Stimulated activated CD8-positive, alpha-beta memory T cell treated with anti-CD3 and anti-CD28 coated beads, Interleukin-7, amount 100 ng/mL, for 1 hour (primary cell): ENCODE results near the gene XPNPEP3.
A peak's percentile ranks its signal among the peaks of the same experiment; 100 is the strongest.

Source experiments
- DNase-seq, 2 donors: peaks; one replicate each; pipeline ENCODE4 v3.0.0-alpha.2; 2020; ENCODE audit warnings: low read depth in 2 of 2

Gene XPNPEP3

GRCh38 chr22:40939202-40939601 is 82.3 kb downstream of the XPNPEP3 start:
- DNase-seq, result no peak

- peak; percentile 96 to 98 for DNase-seq
Observed at GRCh38 chr22:40950962-40951794, 94.2 kb downstream of the XPNPEP3 start, which contains the start of gene RBX1. TSS of gene RBX1 (plus strand) at chr22:40951378. CDS start at chr22:40951399, 21 bp downstream.

- no peak for DNase-seq
Observed at GRCh38 chr22:40951795-40952605, 95.1 kb downstream of the XPNPEP3 start.

GRCh38 chr22:40953471-40953870 is 96.5 kb downstream of the XPNPEP3 start:
- DNase-seq, result no peak

GRCh38 chr22:40954113-40954512 is 97.2 kb downstream of the XPNPEP3 start:
- no peak for DNase-seq

- no peak for DNase-seq
Observed at GRCh38 chr22:40955571-40955970, 98.6 kb downstream of the XPNPEP3 start.

- DNase-seq, result no peak
Observed at GRCh38 chr22:40957601-40958000, 100.7 kb downstream of the XPNPEP3 start.

- DNase-seq, result no peak
Observed at GRCh38 chr22:40958299-40958698, 101.4 kb downstream of the XPNPEP3 start.

- DNase-seq, result no peak
Observed at GRCh38 chr22:40960145-40960544, 103.2 kb downstream of the XPNPEP3 start.

- DNase-seq, result no peak
Observed at GRCh38 chr22:40965936-40966725, 109.2 kb downstream of the XPNPEP3 start.

- DNase-seq, result no peak
Observed at GRCh38 chr22:40966726-40967085, 109.8 kb downstream of the XPNPEP3 start.

- DNase-seq, result no peak
Observed at GRCh38 chr22:40967111-40967760, 110.3 kb downstream of the XPNPEP3 start.

GRCh38 chr22:40972587-40972986 is 115.6 kb downstream of the XPNPEP3 start:
- DNase-seq, result no peak

- no peak for DNase-seq
Observed at GRCh38 chr22:40973144-40973543, 116.2 kb downstream of the XPNPEP3 start.

GRCh38 chr22:40975366-40975765 is 118.4 kb downstream of the XPNPEP3 start:
- DNase-seq, result no peak

GRCh38 chr22:40976866-40977700 is 120.1 kb downstream of the XPNPEP3 start:
- no peak for DNase-seq

- DNase-seq, result no peak
Observed at GRCh38 chr22:40979198-40979597, 122.2 kb downstream of the XPNPEP3 start.

- DNase-seq, result no peak
Observed at GRCh38 chr22:40979871-40980270, 122.9 kb downstream of the XPNPEP3 start.
